K562 (cell line): ENCODE results near the gene METRNL. TPM values are rescaled to one million over a fixed set of nuclear protein-coding genes. Genes with fewer than 3 reads are reported as not detected.
A peak's percentile ranks its signal among the peaks of the same experiment; 100 is the strongest.

Experiments
- CBFA2T3 ChIP-seq: fragments of 450-650 bp; IDR thresholded peaks from 2 replicates; pipeline ENCODE4 v1.6.1; 2017
- HMGN3 ChIP-seq: IDR thresholded peaks from 2 replicates; pipeline ENCODE4 v1.6.1; 2011; ENCODE audit warnings: borderline replicate concordance, low read depth, mild to moderate bottlenecking, mixed read lengths, low read length; ENCODE audit not compliant: insufficient read length; ENCODE audit errors: extremely low read depth
- KAT7 ChIP-seq: sonication (generic); formaldehyde crosslinking; IDR thresholded peaks from 2 replicates; pipeline ENCODE4 v1.8.0; 2022; ENCODE audit warnings: missing genetic modification reagents, mild to moderate bottlenecking, borderline replicate concordance
- NCOA1 ChIP-seq: fragments of 450-650 bp; IDR thresholded peaks from 2 replicates; pipeline ENCODE4 v1.6.1; 2016; ENCODE audit warnings: low read depth
- U2AF1 ChIP-seq: fragments of 200-400 bp; formaldehyde crosslinking; optimal IDR thresholded peaks from 2 replicates; pipeline ENCODE3; 2017; ENCODE audit warnings: mild to moderate bottlenecking, low read depth, low read length, moderate library complexity
- ZNF263 ChIP-seq: sonication (generic); formaldehyde crosslinking; IDR thresholded peaks from 2 replicates; pipeline ENCODE4 v1.8.0; 2022; ENCODE audit warnings: mild to moderate bottlenecking, missing genetic modification reagents, borderline replicate concordance
- polyA plus RNA-seq, 8 experiments: library from polyadenylated mRNA; depleted of rRNA in 4 of 8; stranded (reverse) in 5 of 8; unstranded in 3 of 8; fragments of >200 nt; fragmentation: Nextera tagmentation in 2 of 8; fragmentation: Illumina TruSeq in 1 of 8; extraction: Ambion mirVana in 2 of 8; extraction: Trizol in 1 of 8; gene quantifications; 2 replicates each; pipeline versions ENCODE4 v1.2.1 to v1.2.3, GENCODE V29; 2011 to 2014; ENCODE audit warnings: inconsistent platforms in 1 of 8, missing spikeins in 1 of 8
- total RNA-seq, 7 experiments: library from RNA; depleted of rRNA in 6 of 7; stranded (reverse); fragments of >200 nt in 6 of 7; fragmentation: Illumina TruSeq in 2 of 7; extraction: Trizol in 2 of 7; gene quantifications; 2 replicates each; pipeline versions ENCODE4 v1.2.1 to v1.2.3, GENCODE V29; 2011 to 2021; ENCODE audit warnings: low replicate concordance in 1 of 7
- TF ChIP-seq, protein P1 (sequence below): sonication (generic); formaldehyde crosslinking; IDR thresholded peaks from 2 replicates; pipeline ENCODE4 v1.8.0; 2023; ENCODE audit warnings: mild to moderate bottlenecking, missing genetic modification reagents

METRNL gene
- total and polyA plus RNA-seq, 9 of the 15 experiments (the other 6 are each of a cell fraction or from before 2014, with no cell fraction given) = 0.17 to 31.8 (median 2.9) TPM

DNA sequence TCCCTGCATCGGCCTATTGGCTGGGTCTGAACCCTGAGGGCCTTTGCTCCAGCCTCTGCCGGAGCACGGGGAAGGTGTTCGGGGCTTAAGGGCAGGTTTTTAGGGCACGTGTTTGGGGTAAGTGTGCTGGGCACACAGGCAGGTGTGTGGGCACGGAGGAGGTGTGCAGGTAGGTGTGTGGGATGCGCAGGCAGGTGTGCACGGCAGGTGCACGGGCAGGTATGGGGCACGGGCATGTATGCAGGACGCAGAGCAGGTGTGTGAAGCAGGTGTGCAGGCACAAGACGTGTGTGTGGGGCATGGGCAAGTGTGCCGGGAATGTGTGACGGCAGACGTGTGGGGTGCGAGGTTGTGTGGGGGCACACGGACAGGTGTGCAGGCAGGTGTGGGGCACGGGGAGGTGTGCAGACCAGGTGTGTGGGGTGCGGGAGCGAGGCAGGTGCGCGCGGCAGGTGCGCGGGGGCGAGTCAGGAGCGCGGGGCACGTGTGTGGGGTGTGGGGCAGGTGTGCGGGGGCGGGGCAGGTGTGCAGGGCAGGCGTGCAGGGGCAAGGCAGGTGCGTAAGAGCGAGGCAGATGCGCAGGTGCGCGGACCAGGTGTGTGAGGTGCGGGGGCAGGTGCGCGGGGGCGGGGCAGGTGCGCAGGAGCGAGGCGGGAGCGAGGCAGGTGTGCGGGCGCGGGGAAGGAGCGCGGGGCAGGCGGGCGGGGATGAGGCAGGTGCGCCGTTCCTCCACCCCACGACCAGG is 28.6 kb upstream of the METRNL start (continued):
- TF ChIP-seq, protein P1, sequence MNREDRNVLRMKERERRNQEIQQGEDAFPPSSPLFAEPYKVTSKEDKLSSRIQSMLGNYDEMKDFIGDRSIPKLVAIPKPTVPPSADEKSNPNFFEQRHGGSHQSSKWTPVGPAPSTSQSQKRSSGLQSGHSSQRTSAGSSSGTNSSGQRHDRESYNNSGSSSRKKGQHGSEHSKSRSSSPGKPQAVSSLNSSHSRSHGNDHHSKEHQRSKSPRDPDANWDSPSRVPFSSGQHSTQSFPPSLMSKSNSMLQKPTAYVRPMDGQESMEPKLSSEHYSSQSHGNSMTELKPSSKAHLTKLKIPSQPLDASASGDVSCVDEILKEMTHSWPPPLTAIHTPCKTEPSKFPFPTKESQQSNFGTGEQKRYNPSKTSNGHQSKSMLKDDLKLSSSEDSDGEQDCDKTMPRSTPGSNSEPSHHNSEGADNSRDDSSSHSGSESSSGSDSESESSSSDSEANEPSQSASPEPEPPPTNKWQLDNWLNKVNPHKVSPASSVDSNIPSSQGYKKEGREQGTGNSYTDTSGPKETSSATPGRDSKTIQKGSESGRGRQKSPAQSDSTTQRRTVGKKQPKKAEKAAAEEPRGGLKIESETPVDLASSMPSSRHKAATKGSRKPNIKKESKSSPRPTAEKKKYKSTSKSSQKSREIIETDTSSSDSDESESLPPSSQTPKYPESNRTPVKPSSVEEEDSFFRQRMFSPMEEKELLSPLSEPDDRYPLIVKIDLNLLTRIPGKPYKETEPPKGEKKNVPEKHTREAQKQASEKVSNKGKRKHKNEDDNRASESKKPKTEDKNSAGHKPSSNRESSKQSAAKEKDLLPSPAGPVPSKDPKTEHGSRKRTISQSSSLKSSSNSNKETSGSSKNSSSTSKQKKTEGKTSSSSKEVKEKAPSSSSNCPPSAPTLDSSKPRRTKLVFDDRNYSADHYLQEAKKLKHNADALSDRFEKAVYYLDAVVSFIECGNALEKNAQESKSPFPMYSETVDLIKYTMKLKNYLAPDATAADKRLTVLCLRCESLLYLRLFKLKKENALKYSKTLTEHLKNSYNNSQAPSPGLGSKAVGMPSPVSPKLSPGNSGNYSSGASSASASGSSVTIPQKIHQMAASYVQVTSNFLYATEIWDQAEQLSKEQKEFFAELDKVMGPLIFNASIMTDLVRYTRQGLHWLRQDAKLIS = no peak
- TF ChIP-seq KAT7 (no peak), HMGN3 (no peak), ZNF263 (CRISPR knock-in tag) (0 out of 2 replicates have a peak, but pooled peaks have one; percentile 4), U2AF1 (no peak), CBFA2T3 (peak; percentile 20; the same call in 1 of the 2 replicates), NCOA1 (no peak)
